ENCODE measurements around the gene NBEAL1. TPM values are rescaled to one million over a fixed set of nuclear protein-coding genes. Genes with fewer than 3 reads are reported as not detected.

NBEAL1 gene
- total RNA-seq, 2 experiments from 2014 or later, result 8.3 to 11.2 TPM

DNA sequence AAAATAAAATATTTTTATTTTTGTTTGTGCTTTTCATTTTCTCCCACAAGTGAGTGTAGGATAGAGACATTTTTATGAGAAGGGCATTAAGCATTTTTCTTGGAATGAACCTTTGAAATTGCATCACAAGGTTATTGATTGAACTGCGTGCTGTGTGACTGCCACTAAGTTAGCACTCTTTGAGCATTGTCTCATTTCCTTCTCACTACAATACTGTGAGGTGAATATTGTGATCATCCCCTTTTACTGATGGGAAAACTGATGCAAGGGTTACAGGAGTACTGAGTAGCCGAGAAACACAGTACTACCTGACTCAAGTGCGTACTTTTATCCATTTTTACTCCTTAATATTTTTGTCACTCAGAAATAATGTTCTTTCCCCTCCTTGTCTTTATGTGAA lies 2.0 kb downstream of the NBEAL1 start:
- H3K27ac Mint-ChIP-seq, result no peak overlapping the region
- H3K4me1 Mint-ChIP-seq (ENCODE audit: low read depth), result peaks cover 51% of the 10 kb centered on the region

GRCh38 chr2:203018181-203018580 lies 3.5 kb downstream of the NBEAL1 start:
- H3K36me3 ChIP-seq (ENCODE audit: insufficient read depth, low read length), result no peaks in the 10 kb centered on the region
- ChIA-PET CTCF (no interaction called here), POLR2A (interaction anchor here (1.3 kb wide), 1 partner anchor 107 kb away, joined by 3 read pairs; the partner anchor contains the start of gene WDR12)
- peaks cover 15% of the 10 kb centered on the region for H3K4me1 ChIP-seq (ENCODE audit: insufficient read depth, low read length)
- no peaks in the 10 kb centered on the region for H3K9me3 ChIP-seq (ENCODE audit: control insufficient read depth in 1 of 2, insufficient read depth in 1 of 2, low read length in 2 of 2)
- peaks cover 51% of the 10 kb centered on the region for H3K4me1 Mint-ChIP-seq (ENCODE audit: low read depth)
- H3K36me3 Mint-ChIP-seq (ENCODE audit: low read depth), result peaks cover 11% of the 10 kb centered on the region
- H3K27me3 ChIP-seq (ENCODE audit: control insufficient read depth in 1 of 2, insufficient read depth in 2 of 2, low read length in 2 of 2), result no peaks in the 10 kb centered on the region
- DNase-seq, result no peak
- intact Hi-C loops (cut with DNase I, micrococcal nuclease), result loop anchor here in 1 of 2 experiments (5.0 to 10.0 kb wide), 4 partner anchors 111 to 1563 kb away; partner anchors contain the start of genes BMPR2, ICOS, STRADB and TRAK2
- ATAC-seq (ENCODE audit: poor library complexity), result no peak
- peak overlapping the region; percentile 6 for H3K27ac Mint-ChIP-seq
- no peaks in the 10 kb centered on the region for H3K27me3 Mint-ChIP-seq
- no peaks in the 10 kb centered on the region for H3K9me3 Mint-ChIP-seq
- H3K4me3 ChIP-seq (ENCODE audit: low read length), result no peak overlapping the region
- peak overlapping the region; percentile 36 for H3K4me3 Mint-ChIP-seq
- TF ChIP-seq, protein P1, sequence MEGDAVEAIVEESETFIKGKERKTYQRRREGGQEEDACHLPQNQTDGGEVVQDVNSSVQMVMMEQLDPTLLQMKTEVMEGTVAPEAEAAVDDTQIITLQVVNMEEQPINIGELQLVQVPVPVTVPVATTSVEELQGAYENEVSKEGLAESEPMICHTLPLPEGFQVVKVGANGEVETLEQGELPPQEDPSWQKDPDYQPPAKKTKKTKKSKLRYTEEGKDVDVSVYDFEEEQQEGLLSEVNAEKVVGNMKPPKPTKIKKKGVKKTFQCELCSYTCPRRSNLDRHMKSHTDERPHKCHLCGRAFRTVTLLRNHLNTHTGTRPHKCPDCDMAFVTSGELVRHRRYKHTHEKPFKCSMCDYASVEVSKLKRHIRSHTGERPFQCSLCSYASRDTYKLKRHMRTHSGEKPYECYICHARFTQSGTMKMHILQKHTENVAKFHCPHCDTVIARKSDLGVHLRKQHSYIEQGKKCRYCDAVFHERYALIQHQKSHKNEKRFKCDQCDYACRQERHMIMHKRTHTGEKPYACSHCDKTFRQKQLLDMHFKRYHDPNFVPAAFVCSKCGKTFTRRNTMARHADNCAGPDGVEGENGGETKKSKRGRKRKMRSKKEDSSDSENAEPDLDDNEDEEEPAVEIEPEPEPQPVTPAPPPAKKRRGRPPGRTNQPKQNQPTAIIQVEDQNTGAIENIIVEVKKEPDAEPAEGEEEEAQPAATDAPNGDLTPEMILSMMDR (IDR thresholded peaks at IDR 0.05), result no peak
- no peak overlapping the region for H3K27ac ChIP-seq (ENCODE audit: low read depth in 1 of 2, low read length in 2 of 2)

More for the DNA sequence above, 2.0 kb downstream of the NBEAL1 start:
- no peak for DNase-seq
- no peaks in the 10 kb centered on the region for H3K36me3 ChIP-seq (ENCODE audit: insufficient read depth, low read length)
- no peak overlapping the region for H3K27ac ChIP-seq (ENCODE audit: low read depth in 1 of 2, low read length in 2 of 2)
- Mint-ChIP-seq H3K9me3 (no peaks in the 10 kb centered on the region), H3K27me3 (no peaks in the 10 kb centered on the region), H3K4me3 (peak overlapping the region; percentile 73), H3K36me3 (ENCODE audit: low read depth) (peaks cover 11% of the 10 kb centered on the region)
- TF ChIP-seq, protein P1 (IDR thresholded peaks at IDR 0.05), result no peak
- H3K4me1 ChIP-seq (ENCODE audit: insufficient read depth, low read length), result peaks cover 15% of the 10 kb centered on the region
- no peaks in the 10 kb centered on the region for H3K9me3 ChIP-seq (ENCODE audit: control insufficient read depth in 1 of 2, insufficient read depth in 1 of 2, low read length in 2 of 2)
- H3K27me3 ChIP-seq (ENCODE audit: control insufficient read depth in 1 of 2, insufficient read depth in 2 of 2, low read length in 2 of 2), result no peaks in the 10 kb centered on the region
- ChIA-PET CTCF (no interaction called here), POLR2A (no interaction called here)
- ATAC-seq (ENCODE audit: poor library complexity), result no peak
- intact Hi-C loops (cut with DNase I, micrococcal nuclease), result loop anchor here in 1 of 2 experiments (5.0 to 10.0 kb wide), 4 partner anchors 109 to 1562 kb away; partner anchors contain the start of genes BMPR2, ICOS, STRADB and TRAK2
- no peak overlapping the region for H3K4me3 ChIP-seq (ENCODE audit: low read length)

- TF ChIP-seq, protein P1 (IDR thresholded peaks at IDR 0.05), result no peak
- DNase-seq, result no peak
- Histone ChIP-seq H3K4me1 (ENCODE audit: insufficient read depth, low read length) (peaks cover 9% of the 10 kb centered on the region), H3K4me3 (ENCODE audit: low read length) (no peak overlapping the region), H3K27ac (ENCODE audit: low read depth in 1 of 2, low read length in 2 of 2) (no peak overlapping the region), H3K27me3 (ENCODE audit: control insufficient read depth in 1 of 2, insufficient read depth in 2 of 2, low read length in 2 of 2) (no peaks in the 10 kb centered on the region), H3K9me3 (ENCODE audit: control insufficient read depth in 1 of 2, insufficient read depth in 1 of 2, low read length in 2 of 2) (no peaks in the 10 kb centered on the region), H3K36me3 (ENCODE audit: insufficient read depth, low read length) (no peaks in the 10 kb centered on the region)
- no peak overlapping the region for H3K4me3 Mint-ChIP-seq
- ChIA-PET POLR2A (no interaction called here), CTCF (no interaction called here)
- intact Hi-C loops (cut with DNase I, micrococcal nuclease), result loop anchor here in 1 of 2 experiments (5.0 to 10.0 kb wide), 4 partner anchors 112 to 1564 kb away; partner anchors contain the start of genes BMPR2, ICOS, STRADB and TRAK2
- ATAC-seq (ENCODE audit: poor library complexity), result no peak
- no peak overlapping the region for H3K27ac Mint-ChIP-seq
- peaks cover 46% of the 10 kb centered on the region for H3K4me1 Mint-ChIP-seq (ENCODE audit: low read depth)
- peaks cover 7% of the 10 kb centered on the region for H3K36me3 Mint-ChIP-seq (ENCODE audit: low read depth)
- no peaks in the 10 kb centered on the region for H3K9me3 Mint-ChIP-seq
- no peaks in the 10 kb centered on the region for H3K27me3 Mint-ChIP-seq
These were observed 4.5 kb downstream of the NBEAL1 start for GRCh38 chr2:203019142-203019541.
